Measurements from ENCODE around the gene SNX22.

GRCh38 chr15:64191971-64192830, 40.7 kb downstream of the SNX22 start:
- TF ChIP-seq CTCF (conservative IDR thresholded peaks at IDR 0.05; ENCODE audit: low read depth, low read length) (no peak), EZH2 (IDR thresholded peaks at IDR 0.05; ENCODE audit: borderline replicate concordance, low read depth, low read length, poor library complexity, severe bottlenecking) (no peak)

Measured in A673 (cell line).